Peyer's patch (tissue), 4 donors: ENCODE data around the gene KIFC3.

ENCODE experiments used
- POLR2A ChIP-seq, 2 donors: fragments of 450-650 bp; IDR thresholded peaks; one replicate each; pipeline ENCODE4 v1.5.1; 2017; ENCODE audit warnings: antibody characterized with exemption in 2 of 2, mild to moderate bottlenecking in 2 of 2, moderate library complexity in 2 of 2
- TF ChIP-seq, protein P1 (sequence below), 6 experiments: fragments of 450-650 bp in 4 of 6; fragments of 200-600 bp in 2 of 6; sonication (generic) in 1 of 6; IDR thresholded peaks; one replicate each; pipeline ENCODE4 v1.5.1; 2017 to 2019; ENCODE audit warnings: antibody characterized with exemption in 6 of 6, mild to moderate bottlenecking in 3 of 6, moderate library complexity in 1 of 6

- TF ChIP-seq, protein P1, sequence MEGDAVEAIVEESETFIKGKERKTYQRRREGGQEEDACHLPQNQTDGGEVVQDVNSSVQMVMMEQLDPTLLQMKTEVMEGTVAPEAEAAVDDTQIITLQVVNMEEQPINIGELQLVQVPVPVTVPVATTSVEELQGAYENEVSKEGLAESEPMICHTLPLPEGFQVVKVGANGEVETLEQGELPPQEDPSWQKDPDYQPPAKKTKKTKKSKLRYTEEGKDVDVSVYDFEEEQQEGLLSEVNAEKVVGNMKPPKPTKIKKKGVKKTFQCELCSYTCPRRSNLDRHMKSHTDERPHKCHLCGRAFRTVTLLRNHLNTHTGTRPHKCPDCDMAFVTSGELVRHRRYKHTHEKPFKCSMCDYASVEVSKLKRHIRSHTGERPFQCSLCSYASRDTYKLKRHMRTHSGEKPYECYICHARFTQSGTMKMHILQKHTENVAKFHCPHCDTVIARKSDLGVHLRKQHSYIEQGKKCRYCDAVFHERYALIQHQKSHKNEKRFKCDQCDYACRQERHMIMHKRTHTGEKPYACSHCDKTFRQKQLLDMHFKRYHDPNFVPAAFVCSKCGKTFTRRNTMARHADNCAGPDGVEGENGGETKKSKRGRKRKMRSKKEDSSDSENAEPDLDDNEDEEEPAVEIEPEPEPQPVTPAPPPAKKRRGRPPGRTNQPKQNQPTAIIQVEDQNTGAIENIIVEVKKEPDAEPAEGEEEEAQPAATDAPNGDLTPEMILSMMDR (IDR thresholded peaks at IDR 0.05), result no peak
- TF ChIP-seq POLR2A (IDR thresholded peaks at IDR 0.05), result no peak
Observed at GRCh38 chr16:57778658-57779057, 23.6 kb downstream of the KIFC3 start.
